Fibroblast of the aortic adventitia (primary cell): Measurements from ENCODE around the gene PRDX2. TPM values are rescaled to one million over a fixed set of nuclear protein-coding genes. Genes with fewer than 3 reads are reported as not detected.

Experiments
- DNase-seq: peaks from one replicate; pipeline ENCODE4 v3.0.0-alpha.2; 2010; ENCODE audit warnings: low read depth
- H3K4me3 ChIP-seq: 2 replicates; pipeline ENCODE4 v1.5.1; 2011; ENCODE audit warnings: low read depth, mild to moderate bottlenecking, control low read depth, low read length, moderate library complexity
- total RNA-seq: library from RNA; depleted of rRNA; stranded (reverse); fragments of >200 nt; gene quantifications from 2 replicates; pipeline ENCODE4 v1.2.3, GENCODE V29; 2012; ENCODE audit warnings: low replicate concordance
- TF ChIP-seq, protein P1 (sequence below): IDR thresholded peaks from 2 replicates; pipeline ENCODE4 v1.5.1; 2011; ENCODE audit warnings: mild to moderate bottlenecking, low read length, control low read depth, inconsistent platforms; ENCODE audit not compliant: insufficient read depth

The PRDX2 gene
- total RNA-seq, 1 donor = 163 TPM

DNA sequence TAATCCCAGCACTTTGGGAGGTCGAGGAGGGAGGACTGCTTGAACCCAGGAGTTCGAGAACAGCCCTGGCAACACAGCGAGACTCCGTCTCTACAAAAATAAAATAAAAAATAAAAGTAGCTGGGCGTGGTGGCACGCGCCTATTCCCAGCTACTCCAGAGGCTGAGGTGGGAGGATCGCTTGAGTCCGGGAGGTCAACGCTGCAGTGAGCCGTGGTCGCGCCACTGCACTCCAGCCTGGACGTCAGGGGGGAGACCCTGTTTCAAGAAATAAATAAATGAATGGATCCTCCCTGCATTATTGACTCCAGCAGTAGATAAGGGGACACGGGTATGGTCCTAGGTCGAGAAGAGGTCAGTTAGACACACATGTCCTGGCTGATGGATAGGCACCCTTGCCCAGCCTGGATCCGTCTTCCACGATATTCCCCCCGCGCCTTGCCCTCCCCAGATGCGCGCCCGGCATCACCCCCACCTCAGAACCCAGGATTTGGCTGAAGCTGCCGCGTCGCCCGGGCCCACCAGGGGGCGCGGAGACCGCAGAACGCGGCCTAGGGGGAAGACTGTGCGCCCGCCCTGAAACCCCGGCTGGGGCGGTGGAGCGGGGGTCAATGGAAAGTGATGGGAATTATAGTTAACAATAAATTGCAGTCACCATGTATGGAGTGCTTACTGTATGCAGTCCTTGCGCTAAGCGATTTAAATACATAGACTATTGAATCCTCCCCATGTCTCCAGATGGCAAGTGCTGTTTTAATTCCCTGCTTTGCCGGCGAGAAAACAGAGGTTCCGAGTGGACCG, 24.2 kb downstream of the PRDX2 start:
- TF ChIP-seq, protein P1, sequence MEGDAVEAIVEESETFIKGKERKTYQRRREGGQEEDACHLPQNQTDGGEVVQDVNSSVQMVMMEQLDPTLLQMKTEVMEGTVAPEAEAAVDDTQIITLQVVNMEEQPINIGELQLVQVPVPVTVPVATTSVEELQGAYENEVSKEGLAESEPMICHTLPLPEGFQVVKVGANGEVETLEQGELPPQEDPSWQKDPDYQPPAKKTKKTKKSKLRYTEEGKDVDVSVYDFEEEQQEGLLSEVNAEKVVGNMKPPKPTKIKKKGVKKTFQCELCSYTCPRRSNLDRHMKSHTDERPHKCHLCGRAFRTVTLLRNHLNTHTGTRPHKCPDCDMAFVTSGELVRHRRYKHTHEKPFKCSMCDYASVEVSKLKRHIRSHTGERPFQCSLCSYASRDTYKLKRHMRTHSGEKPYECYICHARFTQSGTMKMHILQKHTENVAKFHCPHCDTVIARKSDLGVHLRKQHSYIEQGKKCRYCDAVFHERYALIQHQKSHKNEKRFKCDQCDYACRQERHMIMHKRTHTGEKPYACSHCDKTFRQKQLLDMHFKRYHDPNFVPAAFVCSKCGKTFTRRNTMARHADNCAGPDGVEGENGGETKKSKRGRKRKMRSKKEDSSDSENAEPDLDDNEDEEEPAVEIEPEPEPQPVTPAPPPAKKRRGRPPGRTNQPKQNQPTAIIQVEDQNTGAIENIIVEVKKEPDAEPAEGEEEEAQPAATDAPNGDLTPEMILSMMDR = peak; percentile 96
- peak; percentile 80 for DNase-seq

DNA sequence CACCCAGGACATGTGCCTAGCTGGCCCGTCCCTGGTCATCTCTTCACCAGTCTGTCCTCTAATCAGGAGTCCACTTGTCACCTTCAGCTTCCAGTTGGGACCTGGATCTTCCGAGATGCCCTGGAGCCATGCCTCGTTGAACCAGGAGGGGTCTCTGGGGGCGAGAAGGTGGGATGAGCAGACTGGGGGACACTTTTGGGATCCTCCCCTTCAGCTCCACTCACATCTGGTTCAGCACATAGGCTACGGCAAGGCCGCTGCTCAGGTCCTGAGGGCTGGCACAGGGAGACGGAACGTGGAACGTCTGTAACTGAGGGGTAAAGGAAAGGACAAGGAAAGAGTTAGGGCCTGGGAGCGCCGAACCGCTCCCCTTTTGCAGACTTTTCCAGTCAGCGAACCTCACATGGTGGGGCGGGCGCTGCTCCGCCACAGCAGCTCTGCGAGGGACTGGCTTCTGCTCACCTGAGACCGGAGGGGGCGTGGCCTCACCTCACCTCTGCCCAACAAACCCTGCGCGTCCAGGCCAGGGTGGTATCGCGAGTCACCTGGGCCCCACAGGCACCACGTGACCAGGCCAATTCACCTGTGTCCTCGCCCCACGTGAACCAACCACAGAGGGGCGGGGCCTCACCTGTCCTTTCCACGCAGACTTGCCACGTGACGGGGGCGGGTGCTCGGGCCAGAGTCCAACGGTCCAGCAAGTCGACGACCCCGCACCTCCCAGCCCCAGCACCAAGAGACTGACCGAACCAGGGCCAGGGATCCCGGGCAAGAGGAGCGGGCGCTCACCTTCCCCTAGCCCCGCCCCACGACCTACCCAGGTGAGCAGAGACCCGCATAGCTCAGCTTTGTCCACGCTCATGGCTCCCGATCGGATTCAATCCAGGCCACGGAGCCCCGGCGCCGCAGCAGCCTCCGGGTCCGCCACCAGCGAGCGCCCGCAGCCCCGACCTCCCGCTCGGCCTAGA, 26.7 kb downstream of the PRDX2 start, which contains the start of gene HOOK2:
Gene HOOK2, minus strand, starts transcription at position 965 of the 968 bp plus-strand sequence. Its CDS starts 103 bp downstream, at position 862.
- DNase-seq = no peak
- TF ChIP-seq, protein P1 = no peak
- peak within 1 kb of the TSS; percentile 84 for H3K4me3 ChIP-seq

More for the DNA sequence above, 24.2 kb downstream of the PRDX2 start:
- peak overlapping the region; percentile 77 for H3K4me3 ChIP-seq

DNA sequence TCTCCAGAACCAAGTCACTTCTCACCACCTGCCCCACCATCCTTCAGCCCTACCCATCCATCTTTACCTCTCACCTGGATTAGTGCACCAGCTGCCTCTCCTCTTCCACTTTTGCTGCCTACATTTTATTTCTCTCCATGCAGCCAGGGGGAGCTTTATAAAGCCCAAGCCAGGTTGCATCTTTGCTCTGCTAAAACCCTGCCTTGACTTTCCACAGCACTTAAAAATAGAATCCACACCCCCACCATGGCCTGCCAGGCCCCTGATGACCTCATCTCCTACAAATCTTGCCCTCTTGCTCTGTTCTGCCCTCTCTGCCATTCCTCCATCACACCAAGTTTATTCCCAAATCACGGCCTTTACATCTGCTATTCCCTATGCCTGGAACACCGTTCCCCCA, 28.0 kb downstream of the PRDX2 start:
- peak; percentile 55 for DNase-seq
- H3K4me3 ChIP-seq = no peak overlapping the region
- TF ChIP-seq, protein P1 = peak; percentile 58

DNA sequence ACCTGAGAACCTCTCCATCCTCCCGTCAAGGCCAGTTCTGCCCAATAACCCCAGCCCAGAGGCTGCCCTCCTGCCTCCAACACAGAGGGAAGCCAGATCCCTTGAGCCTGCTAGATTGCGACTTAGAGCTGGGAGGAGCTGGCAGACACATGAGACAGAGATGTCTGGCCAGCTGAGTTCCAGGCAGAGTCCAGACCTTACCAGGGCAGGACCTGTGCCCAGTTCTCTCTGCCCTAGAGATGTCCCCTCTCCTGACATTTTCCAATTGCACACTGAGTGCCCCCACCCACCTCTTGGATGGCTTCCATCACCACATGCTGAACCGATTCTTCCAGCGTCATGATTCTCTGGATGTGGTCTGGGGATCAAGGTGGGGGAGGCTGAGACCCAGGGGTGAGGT, 29.3 kb downstream of the PRDX2 start:
- DNase-seq = peak; percentile 18
- TF ChIP-seq, protein P1 = no peak
- H3K4me3 ChIP-seq = no peak overlapping the region

DNA sequence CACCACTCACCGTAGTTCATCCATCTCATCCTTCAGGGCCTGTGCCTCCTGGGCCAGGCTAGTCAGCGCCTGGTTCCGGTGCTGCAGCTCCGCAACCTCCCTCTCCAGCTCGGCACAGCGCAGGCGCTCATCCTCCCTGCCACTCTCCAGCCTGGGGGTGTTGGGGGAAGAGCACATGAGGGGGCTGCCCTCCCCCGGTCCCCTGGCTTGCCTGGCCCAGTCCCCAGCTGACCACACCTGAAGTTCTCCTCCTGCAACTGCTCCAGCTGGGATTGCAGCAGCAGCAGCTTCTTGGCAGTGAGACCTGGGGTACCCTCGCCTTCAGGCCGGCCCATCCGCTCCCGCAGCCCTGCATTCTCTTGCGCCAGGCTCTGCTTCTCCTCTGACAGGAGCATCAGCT, 30.7 kb downstream of the PRDX2 start:
- TF ChIP-seq, protein P1 = no peak
- no peak for DNase-seq

DNA sequence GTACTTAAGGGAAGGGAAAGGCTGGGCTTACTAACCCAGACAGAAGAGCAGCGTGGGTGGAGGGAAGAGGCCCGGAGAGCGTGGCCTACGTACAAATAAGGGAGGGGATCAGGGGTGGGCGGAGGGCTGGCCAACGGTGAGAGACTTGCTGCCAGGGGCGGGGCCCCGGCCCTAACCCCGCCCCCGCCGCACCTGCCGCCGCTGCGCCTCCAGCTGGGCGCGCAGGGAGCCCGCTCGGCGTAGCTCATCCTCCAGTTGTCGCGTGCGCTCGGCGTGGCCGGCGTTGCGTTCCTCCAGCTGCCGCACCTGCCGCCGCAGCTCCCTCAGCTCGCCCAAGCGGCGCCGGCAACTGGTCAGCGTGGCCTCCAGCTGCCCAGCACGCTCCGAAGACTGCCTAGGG, 31.9 kb downstream of the PRDX2 start:
- TF ChIP-seq, protein P1 = no peak
- no peak overlapping the region for H3K4me3 ChIP-seq
- DNase-seq = no peak

More for the DNA sequence above, 30.7 kb downstream of the PRDX2 start:
- H3K4me3 ChIP-seq = no peak overlapping the region
